GM19043 (cell line): Measurements from ENCODE around the gene HTRA2.

Source experiments
- ATAC-seq: cut with Tn5 transposase; IDR thresholded peaks from one replicate; pipeline ENCODE4 v1.9.1; 2021; ENCODE audit warnings: low read depth; ENCODE audit not compliant: unreplicated experiment

The HTRA2 gene

GRCh38 chr2:74499940-74500577, 29.7 kb upstream of the HTRA2 start:
- ATAC-seq = no peak

- ATAC-seq = no peak
Observed at GRCh38 chr2:74500578-74500946, 29.2 kb upstream of the HTRA2 start.

DNA sequence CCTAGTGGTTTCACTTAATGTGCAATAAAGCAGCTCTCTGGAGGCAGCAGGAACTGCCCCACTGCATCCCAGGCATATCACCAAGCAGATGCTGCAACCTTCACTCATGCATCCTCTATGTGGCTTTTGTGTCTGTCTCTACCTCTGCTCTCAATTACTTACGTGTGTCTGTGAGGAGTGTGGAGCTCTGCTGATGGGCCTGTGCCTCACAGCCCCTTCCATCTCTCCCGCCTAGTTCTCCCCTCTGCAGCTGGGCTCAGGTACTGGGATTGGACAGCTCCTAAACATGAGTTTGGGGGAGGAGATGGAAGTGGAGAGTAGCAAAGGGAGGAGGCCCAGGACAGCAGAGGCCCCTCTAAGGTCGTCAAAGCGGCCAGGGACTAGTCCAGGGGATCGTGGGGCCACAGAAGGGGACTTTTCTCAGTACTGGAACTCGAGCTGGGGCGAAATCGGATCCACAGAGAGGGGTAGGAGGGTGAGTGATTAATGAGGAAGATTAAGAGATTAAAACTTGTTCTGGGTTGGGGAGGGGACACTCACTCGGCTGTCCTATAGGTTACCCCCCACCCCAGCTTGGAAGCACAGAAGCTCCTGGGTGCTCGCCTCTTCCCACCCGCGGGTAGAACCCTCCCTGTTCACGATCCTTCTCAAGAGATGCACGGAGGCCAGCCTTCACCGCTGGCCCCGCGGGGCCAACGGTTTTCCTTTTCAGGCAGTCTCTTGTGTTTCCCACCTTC, 28.2 kb upstream of the HTRA2 start:
- ATAC-seq = no peak

- no peak for ATAC-seq
Observed at GRCh38 chr2:74502147-74502719, 27.5 kb upstream of the HTRA2 start.

- ATAC-seq = peak; percentile 32
Observed at GRCh38 chr2:74502720-74503505, 26.8 kb upstream of the HTRA2 start.

- ATAC-seq = no peak
Observed at GRCh38 chr2:74503506-74504475, 25.9 kb upstream of the HTRA2 start.

DNA sequence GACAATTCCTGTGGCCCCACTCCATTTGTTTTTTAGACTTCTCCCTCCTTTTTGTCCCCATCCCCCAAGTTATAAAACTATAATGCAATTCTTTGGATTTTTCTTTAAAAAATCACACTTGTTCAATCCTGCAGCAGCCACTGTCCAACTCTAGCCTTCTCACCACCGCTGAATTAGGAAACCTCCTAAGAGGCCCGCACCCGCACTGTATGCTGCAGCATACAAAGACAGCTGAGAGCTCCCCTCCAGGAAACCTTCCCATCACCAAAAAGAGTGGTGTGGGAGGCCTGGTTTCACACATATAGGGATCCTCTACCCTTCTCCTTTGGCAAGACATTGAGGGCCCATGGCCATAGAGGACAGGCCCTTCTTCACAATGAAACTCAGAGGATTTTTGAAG, 25.1 kb upstream of the HTRA2 start:
- ATAC-seq = no peak

- ATAC-seq = no peak
Observed at GRCh38 chr2:74505448-74506246, 24.1 kb upstream of the HTRA2 start.

- ATAC-seq = peak; percentile 85
Observed at GRCh38 chr2:74507145-74507925, 22.4 kb upstream of the HTRA2 start, which contains the start of gene PCGF1. TSS of gene PCGF1 (minus strand) at chr2:74507695. CDS start at chr2:74507668, 27 bp downstream.

GRCh38 chr2:74507926-74508520, 21.7 kb upstream of the HTRA2 start:
- ATAC-seq = peak; percentile 1

DNA sequence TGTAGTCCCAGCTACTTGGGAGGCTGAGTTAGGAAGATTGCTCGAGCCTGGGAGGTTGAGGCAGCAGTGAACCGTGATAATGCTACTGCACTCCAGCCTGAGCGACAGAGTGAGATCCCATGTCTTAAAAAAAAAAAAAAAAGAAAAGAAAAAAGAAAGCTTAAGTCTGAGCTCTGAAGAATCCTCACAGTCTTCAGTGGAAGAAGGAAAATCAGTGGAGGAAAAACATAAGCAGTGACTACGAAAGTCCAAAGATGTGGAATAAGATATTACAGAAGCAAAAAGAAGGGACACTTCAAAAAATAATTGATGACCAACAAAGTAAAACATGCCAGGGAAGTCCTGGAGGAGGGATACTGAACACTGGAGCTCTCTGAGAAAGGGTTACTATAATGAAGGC, 19.5 kb upstream of the HTRA2 start:
- no peak for ATAC-seq

DNA sequence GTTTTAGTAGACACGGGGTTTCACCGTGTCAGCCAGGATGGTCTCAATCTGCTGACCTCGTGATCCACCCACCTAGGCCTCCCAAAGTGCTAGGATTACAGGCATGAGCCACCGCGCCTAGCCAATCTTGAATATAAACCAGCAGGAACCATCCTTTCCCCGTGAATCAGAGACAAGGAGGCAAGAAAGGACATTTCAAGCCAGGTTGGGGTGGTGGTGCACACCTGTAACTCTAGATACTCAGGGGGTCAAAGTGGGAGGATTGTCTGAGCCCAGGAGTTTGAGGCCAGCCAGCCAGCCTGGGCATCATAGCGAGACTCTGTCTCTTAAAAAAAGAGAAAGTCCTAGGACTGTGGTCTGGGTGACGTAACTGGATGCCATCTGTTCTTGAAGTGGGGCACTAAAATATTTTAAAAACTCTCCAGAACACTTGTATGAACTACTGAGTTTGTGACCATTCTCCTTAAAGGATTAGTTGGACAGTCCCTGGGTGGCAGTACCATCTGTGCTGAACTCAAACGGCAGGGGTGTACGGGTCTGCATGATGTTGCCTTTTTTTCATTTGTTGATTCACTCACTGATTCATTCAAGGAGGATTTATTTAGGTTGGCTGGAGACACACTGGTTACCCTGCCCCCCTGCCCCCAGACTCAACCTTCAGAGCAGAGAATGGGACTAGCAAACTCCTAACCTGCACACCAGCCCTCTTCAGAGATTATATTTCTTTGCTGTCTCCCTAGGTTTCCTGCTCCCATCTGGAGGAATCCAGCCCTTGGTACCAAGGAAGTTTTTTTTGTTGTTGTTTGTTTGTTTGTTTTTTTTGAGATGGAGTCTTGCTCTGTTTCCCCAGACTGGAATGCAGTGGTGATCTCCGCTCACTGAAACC, 18.4 kb upstream of the HTRA2 start:
- no peak for ATAC-seq

GRCh38 chr2:74512744-74513604, 16.8 kb upstream of the HTRA2 start:
- no peak for ATAC-seq

GRCh38 chr2:74513605-74514367, 15.9 kb upstream of the HTRA2 start:
- ATAC-seq = no peak
